Measurements from ENCODE around the gene BCAS3. TPM values are rescaled to one million over a fixed set of nuclear protein-coding genes. Genes with fewer than 3 reads are reported as not detected.

Gene BCAS3
- total and polyA plus RNA-seq, 4 donors, result 11.6 to 47.6 (median 27.4) TPM

DNA sequence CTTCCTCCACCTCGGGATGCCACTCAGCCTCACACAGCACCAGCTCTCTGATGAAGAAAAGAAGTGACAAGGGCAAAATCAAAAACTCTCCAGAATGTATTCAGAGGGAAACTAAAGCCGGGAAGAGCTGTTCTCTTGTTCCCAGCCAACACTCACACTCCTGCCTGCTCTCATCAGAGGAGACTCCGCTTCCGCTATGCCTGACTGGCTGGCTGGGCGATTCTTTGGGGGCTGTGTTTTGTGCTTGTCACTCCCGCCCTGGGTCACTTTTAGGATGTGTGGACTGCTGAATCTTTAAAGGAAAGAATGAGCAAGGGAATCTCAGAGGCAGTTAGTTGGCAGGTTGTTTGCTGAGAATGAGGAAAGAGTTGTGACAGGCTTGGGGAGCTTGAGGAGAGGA, 667.4 kb downstream of the BCAS3 start:
- ATAC-seq (ENCODE audit: low FRiP score) (no peak), DNase-seq (no peak)
- Histone ChIP-seq H3K27ac (ENCODE audit: low read depth in 1 of 2, low read length in 2 of 2) (no peak overlapping the region), H3K4me1 (ENCODE audit: control insufficient read depth in 1 of 2, insufficient read depth in 2 of 2, low read length in 2 of 2) (no peaks in the 10 kb centered on the region), H3K4me3 (ENCODE audit: low read length in 2 of 2) (no peak overlapping the region), H3K36me3 (ENCODE audit: control insufficient read depth in 1 of 2, insufficient read depth in 2 of 2, low read length in 1 of 2) (no peaks in the 10 kb centered on the region), H3K9me3 (ENCODE audit: control insufficient read depth, low read length) (no peaks in the 10 kb centered on the region), H3K27me3 (ENCODE audit: control insufficient read depth in 1 of 2, insufficient read depth in 2 of 2, low read length in 1 of 2) (no peaks in the 10 kb centered on the region)
- intact Hi-C loops (cut with DNase I), result no loop called here
- 88 to 95% methylated on average over 6 of the region's 6 CpGs for WGBS, 2 donors

DNA sequence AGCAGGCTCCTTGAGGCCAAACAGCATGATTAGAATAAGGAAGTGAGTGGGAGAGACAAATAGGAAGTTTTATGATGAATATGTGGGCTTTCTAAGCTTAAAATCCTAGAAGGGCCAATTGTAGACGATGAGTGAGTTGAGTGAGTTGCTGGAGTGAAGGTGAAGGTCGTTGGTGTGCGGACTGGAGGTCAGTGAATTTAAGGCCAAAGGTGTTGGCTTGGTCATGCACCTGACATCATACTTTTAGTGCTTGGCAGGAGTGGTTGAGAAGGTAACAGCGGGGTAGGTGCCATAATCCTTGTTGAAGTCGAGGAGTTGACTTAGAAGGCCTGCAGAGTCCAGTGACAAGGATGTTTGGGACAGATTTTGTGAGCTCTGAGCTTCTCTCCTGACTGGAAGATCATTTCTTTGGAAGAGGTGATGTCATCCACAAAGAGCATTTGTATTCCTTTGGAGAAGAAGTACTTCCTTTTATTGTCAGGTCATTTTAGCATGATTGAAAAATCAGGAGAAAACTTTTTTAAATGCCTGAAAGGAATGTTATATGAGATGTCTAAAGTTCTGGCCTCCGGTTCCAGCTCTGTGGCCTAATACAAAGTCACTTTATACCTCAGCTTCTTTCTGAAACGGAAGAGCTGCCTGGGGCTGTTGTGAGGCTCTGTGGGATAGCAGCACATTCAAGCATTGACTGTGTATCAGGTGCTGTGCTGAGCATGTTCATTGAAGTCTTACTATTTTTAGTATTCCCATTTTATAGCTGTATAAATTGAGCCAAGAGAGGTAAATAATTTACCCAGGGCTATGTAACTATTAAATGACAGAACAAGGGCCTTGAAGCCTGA, 668.4 kb downstream of the BCAS3 start:
- 92 to 96% methylated on average over 7 of the region's 7 CpGs for WGBS, 2 donors
- DNase-seq, result no peak

DNA sequence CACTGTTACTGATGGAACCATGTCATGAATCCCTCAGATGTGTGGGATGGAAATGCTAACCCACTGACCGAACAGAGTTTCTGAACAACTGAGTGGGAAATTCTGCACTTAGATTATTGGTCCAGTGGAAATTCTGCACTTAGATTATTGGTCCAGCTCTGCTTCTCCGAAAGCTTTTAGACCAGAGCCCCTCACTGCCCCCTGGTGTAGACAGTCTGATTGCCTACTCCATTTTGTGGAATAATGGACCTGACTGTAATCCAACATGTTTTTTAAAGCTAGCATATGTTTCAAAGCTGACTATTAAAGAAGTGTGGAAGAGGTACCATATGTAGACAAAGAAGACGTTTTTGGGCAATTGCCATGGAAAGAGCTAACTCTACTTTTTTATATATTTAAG, 671.7 kb downstream of the BCAS3 start:
- no peak for ATAC-seq (ENCODE audit: low FRiP score)
- H3K4me1 ChIP-seq (ENCODE audit: control insufficient read depth in 1 of 2, insufficient read depth in 2 of 2, low read length in 2 of 2), result no peaks in the 10 kb centered on the region
- no peak overlapping the region for H3K27ac ChIP-seq (ENCODE audit: low read depth in 1 of 2, low read length in 2 of 2)
- no peaks in the 10 kb centered on the region for H3K36me3 ChIP-seq (ENCODE audit: control insufficient read depth in 1 of 2, insufficient read depth in 2 of 2, low read length in 1 of 2)
- no peak for DNase-seq
- H3K9me3 ChIP-seq (ENCODE audit: control insufficient read depth, low read length), result no peaks in the 10 kb centered on the region
- intact Hi-C loops (cut with DNase I), result no loop called here
- H3K4me3 ChIP-seq (ENCODE audit: low read length in 2 of 2), result no peak overlapping the region
- 87 to 92% methylated on average over 3 of the region's 3 CpGs for WGBS, 2 donors
- H3K27me3 ChIP-seq (ENCODE audit: control insufficient read depth in 1 of 2, insufficient read depth in 2 of 2, low read length in 1 of 2), result no peaks in the 10 kb centered on the region

More for the DNA sequence above, 668.4 kb downstream of the BCAS3 start:
- Histone ChIP-seq H3K9me3 (ENCODE audit: control insufficient read depth, low read length) (no peaks in the 10 kb centered on the region), H3K36me3 (ENCODE audit: control insufficient read depth in 1 of 2, insufficient read depth in 2 of 2, low read length in 1 of 2) (no peaks in the 10 kb centered on the region), H3K4me3 (ENCODE audit: low read length in 2 of 2) (no peak overlapping the region), H3K27ac (ENCODE audit: low read depth in 1 of 2, low read length in 2 of 2) (no peak overlapping the region), H3K4me1 (ENCODE audit: control insufficient read depth in 1 of 2, insufficient read depth in 2 of 2, low read length in 2 of 2) (no peaks in the 10 kb centered on the region), H3K27me3 (ENCODE audit: control insufficient read depth in 1 of 2, insufficient read depth in 2 of 2, low read length in 1 of 2) (no peaks in the 10 kb centered on the region)
- intact Hi-C loops (cut with DNase I), result no loop called here
- no peak for ATAC-seq (ENCODE audit: low FRiP score)

DNA sequence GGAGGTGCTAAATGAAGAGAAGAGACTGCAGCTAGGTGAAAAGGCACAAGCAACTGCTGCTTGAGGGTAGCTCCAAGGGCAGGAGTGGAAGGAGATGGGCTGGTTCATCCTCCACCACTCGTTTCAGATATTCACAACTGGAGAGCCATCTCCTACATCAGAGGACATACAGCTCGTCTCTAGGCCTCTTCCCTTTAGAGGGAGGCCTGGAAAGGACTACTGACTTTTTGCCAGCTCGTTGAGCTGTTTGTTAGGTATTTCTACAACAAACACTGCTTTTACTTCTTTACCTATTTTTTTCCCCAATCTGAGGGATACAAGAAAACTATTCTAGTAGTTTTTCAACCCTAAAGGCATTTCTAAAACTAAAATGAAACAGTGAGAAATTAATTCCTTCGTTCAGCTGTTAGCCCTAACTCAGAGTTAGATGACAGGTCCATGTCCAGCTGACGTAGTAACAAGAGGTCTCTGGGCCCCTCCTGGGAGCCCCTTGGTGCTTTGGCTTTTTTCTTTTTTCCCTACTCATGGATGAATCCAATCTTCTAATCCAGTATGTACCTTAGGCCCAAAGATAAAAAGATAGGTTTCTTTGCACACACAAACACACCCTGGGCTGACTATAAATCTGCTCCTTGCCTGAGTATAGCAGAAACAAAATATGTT, 674.2 kb downstream of the BCAS3 start:
- WGBS, 2 donors, result 84 to 88% methylated on average over 5 of the region's 5 CpGs

DNA sequence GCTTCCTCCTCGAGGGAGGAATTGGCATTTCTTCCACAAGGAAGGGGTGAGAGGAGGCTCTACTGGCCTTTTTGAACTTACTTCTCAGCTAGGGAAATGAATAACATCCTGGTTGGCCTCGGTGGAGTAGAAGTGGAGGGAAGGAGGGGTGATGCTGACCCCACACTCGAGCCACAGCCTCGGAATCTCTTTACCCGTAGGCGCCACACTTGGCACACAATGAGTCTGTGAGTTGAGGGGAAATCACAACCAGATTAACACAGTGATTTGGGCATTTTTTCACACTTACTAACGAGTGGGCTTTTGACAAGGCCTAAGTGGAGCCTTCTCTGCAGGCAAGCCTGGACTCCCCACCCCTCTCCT, 674.7 kb downstream of the BCAS3 start:
- ATAC-seq (ENCODE audit: low FRiP score), result no peak
- Histone ChIP-seq H3K4me1 (ENCODE audit: control insufficient read depth in 1 of 2, insufficient read depth in 2 of 2, low read length in 2 of 2) (no peaks in the 10 kb centered on the region), H3K27me3 (ENCODE audit: control insufficient read depth in 1 of 2, insufficient read depth in 2 of 2, low read length in 1 of 2) (no peaks in the 10 kb centered on the region), H3K9me3 (ENCODE audit: control insufficient read depth, low read length) (no peaks in the 10 kb centered on the region), H3K27ac (ENCODE audit: low read depth in 1 of 2, low read length in 2 of 2) (no peak overlapping the region), H3K36me3 (ENCODE audit: control insufficient read depth in 1 of 2, insufficient read depth in 2 of 2, low read length in 1 of 2) (no peaks in the 10 kb centered on the region), H3K4me3 (ENCODE audit: low read length in 2 of 2) (no peak overlapping the region)
- DNase-seq, result no peak
- intact Hi-C loops (cut with DNase I), result no loop called here
- 70 to 78% methylated on average over 7 of the region's 7 CpGs for whole genome bisulfite sequencing, 2 donors

More for the DNA sequence above, 674.2 kb downstream of the BCAS3 start:
- Histone ChIP-seq H3K4me3 (ENCODE audit: low read length in 2 of 2) (no peak overlapping the region), H3K27ac (ENCODE audit: low read depth in 1 of 2, low read length in 2 of 2) (no peak overlapping the region), H3K9me3 (ENCODE audit: control insufficient read depth, low read length) (no peaks in the 10 kb centered on the region), H3K36me3 (ENCODE audit: control insufficient read depth in 1 of 2, insufficient read depth in 2 of 2, low read length in 1 of 2) (no peaks in the 10 kb centered on the region), H3K27me3 (ENCODE audit: control insufficient read depth in 1 of 2, insufficient read depth in 2 of 2, low read length in 1 of 2) (no peaks in the 10 kb centered on the region), H3K4me1 (ENCODE audit: control insufficient read depth in 1 of 2, insufficient read depth in 2 of 2, low read length in 2 of 2) (no peaks in the 10 kb centered on the region)
- ATAC-seq (ENCODE audit: low FRiP score), result no peak
- intact Hi-C loops (cut with DNase I), result no loop called here
- no peak for DNase-seq

DNA sequence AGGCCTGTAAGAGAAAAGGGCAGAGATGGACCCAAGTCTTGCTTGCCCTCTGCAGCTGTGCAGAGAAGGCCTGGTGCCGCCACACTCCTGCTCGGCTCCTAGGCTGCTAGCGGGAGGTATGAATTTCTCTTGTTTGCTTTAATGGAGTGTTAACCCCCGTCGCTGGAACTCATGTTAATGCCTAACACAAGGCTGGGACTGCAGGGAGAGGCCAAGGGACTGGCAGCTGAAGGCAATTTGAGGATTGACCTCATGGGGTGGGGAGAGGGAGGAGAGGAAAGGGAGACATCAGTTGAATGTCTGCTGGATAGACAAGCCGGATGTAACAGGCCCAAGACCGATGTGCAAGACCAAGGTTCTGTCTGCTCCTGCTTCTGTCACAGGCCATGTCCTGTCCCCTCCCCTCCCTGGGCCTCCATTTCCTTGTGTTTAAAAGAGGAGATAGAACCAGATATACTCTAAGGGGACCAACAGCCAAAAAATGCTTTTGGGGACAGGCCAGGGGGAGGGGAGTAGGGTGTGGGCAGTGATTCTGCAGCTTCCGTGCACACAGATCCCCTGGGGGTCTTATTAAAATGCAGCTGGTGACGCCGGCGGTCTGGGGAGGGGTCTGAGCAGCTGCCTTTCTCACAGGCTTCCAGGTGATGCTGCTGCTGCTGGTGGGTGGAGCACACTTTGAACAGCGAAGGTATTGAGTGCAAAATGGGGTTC, 675.3 kb downstream of the BCAS3 start:
- no peak overlapping the region for H3K27ac ChIP-seq (ENCODE audit: low read depth in 1 of 2, low read length in 2 of 2)
- ATAC-seq (ENCODE audit: low FRiP score) (no peak), DNase-seq (no peak)
- no peaks in the 10 kb centered on the region for H3K9me3 ChIP-seq (ENCODE audit: control insufficient read depth, low read length)
- H3K4me3 ChIP-seq (ENCODE audit: low read length in 2 of 2), result no peak overlapping the region
- no peaks in the 10 kb centered on the region for H3K4me1 ChIP-seq (ENCODE audit: control insufficient read depth in 1 of 2, insufficient read depth in 2 of 2, low read length in 2 of 2)
- 93 to 94% methylated on average over 12 of the region's 12 CpGs for whole genome bisulfite sequencing, 2 donors
- H3K36me3 ChIP-seq (ENCODE audit: control insufficient read depth in 1 of 2, insufficient read depth in 2 of 2, low read length in 1 of 2), result no peaks in the 10 kb centered on the region
- intact Hi-C loops (cut with DNase I), result no loop called here
- H3K27me3 ChIP-seq (ENCODE audit: control insufficient read depth in 1 of 2, insufficient read depth in 2 of 2, low read length in 1 of 2), result no peaks in the 10 kb centered on the region

DNA sequence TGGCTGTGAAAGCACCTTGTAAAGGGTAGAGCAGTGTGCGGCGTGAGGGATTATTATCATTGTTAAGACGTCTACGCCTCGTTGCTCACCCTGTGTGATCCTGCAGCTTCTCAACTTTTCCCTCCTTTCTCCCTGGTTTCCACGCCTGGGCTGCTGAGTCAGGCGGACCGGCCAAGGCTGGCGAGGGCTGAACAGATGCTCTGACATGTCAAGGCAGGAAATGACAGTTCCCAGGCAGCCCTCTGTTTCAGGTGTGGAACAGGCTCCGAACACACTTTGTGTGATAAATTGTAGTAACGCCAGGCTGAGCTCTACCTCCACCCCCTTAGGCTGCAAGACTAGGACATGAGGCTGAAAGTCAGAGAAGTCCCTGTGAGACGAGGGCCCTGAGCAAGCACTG, 676.0 kb downstream of the BCAS3 start:
- ATAC-seq (ENCODE audit: low FRiP score) (no peak), DNase-seq (no peak)
- Histone ChIP-seq H3K27ac (ENCODE audit: low read depth in 1 of 2, low read length in 2 of 2) (no peak overlapping the region), H3K4me3 (ENCODE audit: low read length in 2 of 2) (no peak overlapping the region), H3K9me3 (ENCODE audit: control insufficient read depth, low read length) (no peaks in the 10 kb centered on the region), H3K27me3 (ENCODE audit: control insufficient read depth in 1 of 2, insufficient read depth in 2 of 2, low read length in 1 of 2) (no peaks in the 10 kb centered on the region), H3K4me1 (ENCODE audit: control insufficient read depth in 1 of 2, insufficient read depth in 2 of 2, low read length in 2 of 2) (no peaks in the 10 kb centered on the region), H3K36me3 (ENCODE audit: control insufficient read depth in 1 of 2, insufficient read depth in 2 of 2, low read length in 1 of 2) (no peaks in the 10 kb centered on the region)
- WGBS, 2 donors, result 97 to 98% methylated on average over 12 of the region's 12 CpGs
- intact Hi-C loops (cut with DNase I), result no loop called here

DNA sequence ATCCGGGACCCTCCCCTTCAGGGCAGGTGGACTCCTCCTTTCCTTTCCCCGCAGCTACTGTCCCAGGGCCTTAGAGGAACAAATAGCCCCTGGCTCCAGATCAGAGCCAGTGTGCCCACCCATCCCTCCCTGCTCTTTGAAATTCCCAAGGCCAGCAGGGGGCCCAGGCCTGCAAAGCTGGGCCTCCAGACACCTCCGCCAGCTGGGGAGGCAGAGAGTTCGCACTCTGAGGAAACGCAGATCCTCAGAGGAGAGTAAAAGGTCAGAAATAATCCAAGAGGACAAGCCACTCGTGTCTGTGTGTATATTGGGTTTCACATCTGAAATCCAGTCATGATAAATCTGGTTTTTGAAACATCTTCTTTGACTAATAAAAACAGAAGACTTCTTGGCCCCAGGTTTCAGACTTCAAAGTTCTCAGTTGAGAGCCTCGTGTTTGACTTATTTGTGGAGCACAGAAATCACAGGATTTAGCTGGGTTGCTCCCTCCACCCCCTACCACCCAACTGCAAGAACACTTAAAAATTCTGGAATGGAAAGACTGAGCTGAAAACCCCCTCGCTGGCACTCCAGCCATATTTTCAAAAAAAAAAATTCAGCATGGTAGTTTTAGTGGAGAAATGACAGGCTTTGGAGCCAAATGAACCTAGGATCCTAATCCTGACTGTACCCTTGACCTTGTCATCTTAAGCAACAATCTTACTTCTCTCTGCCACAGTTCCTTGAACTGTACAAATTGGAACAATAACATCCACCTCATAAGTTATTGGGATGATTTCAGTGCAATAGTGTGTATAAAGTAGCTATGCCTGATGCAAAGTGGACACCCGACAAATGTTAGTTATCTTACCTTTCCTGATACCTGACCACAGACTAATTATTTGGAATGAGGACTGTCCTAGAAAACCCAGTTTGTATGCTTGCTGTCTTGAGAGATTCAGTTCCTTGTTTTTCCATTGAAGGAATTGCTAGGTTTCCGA, 677.5 kb downstream of the BCAS3 start:
- ATAC-seq (ENCODE audit: low FRiP score), result no peak
- Histone ChIP-seq H3K27ac (ENCODE audit: low read depth in 1 of 2, low read length in 2 of 2) (no peak overlapping the region), H3K4me1 (ENCODE audit: control insufficient read depth in 1 of 2, insufficient read depth in 2 of 2, low read length in 2 of 2) (no peaks in the 10 kb centered on the region), H3K36me3 (ENCODE audit: control insufficient read depth in 1 of 2, insufficient read depth in 2 of 2, low read length in 1 of 2) (no peaks in the 10 kb centered on the region), H3K4me3 (ENCODE audit: low read length in 2 of 2) (no peak overlapping the region), H3K27me3 (ENCODE audit: control insufficient read depth in 1 of 2, insufficient read depth in 2 of 2, low read length in 1 of 2) (no peaks in the 10 kb centered on the region), H3K9me3 (ENCODE audit: control insufficient read depth, low read length) (no peaks in the 10 kb centered on the region)
- 96 to 97% methylated on average over 10 of the region's 10 CpGs for WGBS, 2 donors
- intact Hi-C loops (cut with DNase I), result no loop called here
- no peak for DNase-seq
